ENCODE measurements around the gene SLC12A3.

The SLC12A3 gene

GRCh38 chr16:56835320-56835719, 29.7 kb upstream of the SLC12A3 start:
- no peak for TF ChIP-seq CTCF (IDR thresholded peaks at IDR 0.05; ENCODE audit: extremely low read depth, insufficient read depth, missing control alignments)
- in situ Hi-C loops (cut with MboI; ENCODE audit: low pct_unique_long_range_greater_than_20kb, low sequenced_read_pairs, unreplicated experiment) = no loop called here
- no peak for DNase-seq (ENCODE audit: low spot score)

GRCh38 chr16:56836410-56837230, 28.4 kb upstream of the SLC12A3 start:
- in situ Hi-C loops (cut with MboI; ENCODE audit: low pct_unique_long_range_greater_than_20kb, low sequenced_read_pairs, unreplicated experiment) = no loop called here
- no peak for TF ChIP-seq CTCF (IDR thresholded peaks at IDR 0.05; ENCODE audit: extremely low read depth, insufficient read depth, missing control alignments)
- no peak for DNase-seq (ENCODE audit: low spot score)

- DNase-seq (ENCODE audit: low spot score) = no peak
- no peak for TF ChIP-seq CTCF (IDR thresholded peaks at IDR 0.05; ENCODE audit: extremely low read depth, insufficient read depth, missing control alignments)
- in situ Hi-C loops (cut with MboI; ENCODE audit: low pct_unique_long_range_greater_than_20kb, low sequenced_read_pairs, unreplicated experiment) = no loop called here
Measured at GRCh38 chr16:56838622-56839337, 26.2 kb upstream of the SLC12A3 start.

GRCh38 chr16:56841233-56841632, 23.8 kb upstream of the SLC12A3 start:
- no peak for TF ChIP-seq CTCF (IDR thresholded peaks at IDR 0.05; ENCODE audit: extremely low read depth, insufficient read depth, missing control alignments)
- no peak for DNase-seq (ENCODE audit: low spot score)
- in situ Hi-C loops (cut with MboI; ENCODE audit: low pct_unique_long_range_greater_than_20kb, low sequenced_read_pairs, unreplicated experiment) = no loop called here

- TF ChIP-seq CTCF (IDR thresholded peaks at IDR 0.05; ENCODE audit: extremely low read depth, insufficient read depth, missing control alignments) = no peak
- no peak for DNase-seq (ENCODE audit: low spot score)
- in situ Hi-C loops (cut with MboI; ENCODE audit: low pct_unique_long_range_greater_than_20kb, low sequenced_read_pairs, unreplicated experiment) = no loop called here
Measured at GRCh38 chr16:56841659-56842058, 23.3 kb upstream of the SLC12A3 start.

- in situ Hi-C loops (cut with MboI; ENCODE audit: low pct_unique_long_range_greater_than_20kb, low sequenced_read_pairs, unreplicated experiment) = no loop called here
- no peak for DNase-seq (ENCODE audit: low spot score)
- TF ChIP-seq CTCF (IDR thresholded peaks at IDR 0.05; ENCODE audit: extremely low read depth, insufficient read depth, missing control alignments) = no peak
Measured at GRCh38 chr16:56842133-56842532, 22.9 kb upstream of the SLC12A3 start.

Data from GM13977 (cell line).